GM12865 (cell line): ENCODE results near the gene DOCK6.

Experiments used
- DNase-seq: peaks from one replicate; pipeline ENCODE4 v3.0.0; 2010; ENCODE audit warnings: low read depth
- H3K4me3 ChIP-seq: 2 replicates; pipeline ENCODE4 v1.5.1; 2011; ENCODE audit warnings: mild to moderate bottlenecking, low read depth, low read length, control low read depth
- CTCF ChIP-seq: IDR thresholded peaks from 2 replicates; pipeline ENCODE4 v1.5.1; 2011; ENCODE audit warnings: low read length, control low read depth, low read depth, inconsistent platforms; ENCODE audit not compliant: insufficient read depth; ENCODE audit errors: missing control alignments

The DOCK6 gene

GRCh38 chr19:11240008-11240444, 22.3 kb downstream of the DOCK6 start:
- no peak overlapping the region for H3K4me3 ChIP-seq
- no peak for TF ChIP-seq CTCF
- DNase-seq = no peak

DNA sequence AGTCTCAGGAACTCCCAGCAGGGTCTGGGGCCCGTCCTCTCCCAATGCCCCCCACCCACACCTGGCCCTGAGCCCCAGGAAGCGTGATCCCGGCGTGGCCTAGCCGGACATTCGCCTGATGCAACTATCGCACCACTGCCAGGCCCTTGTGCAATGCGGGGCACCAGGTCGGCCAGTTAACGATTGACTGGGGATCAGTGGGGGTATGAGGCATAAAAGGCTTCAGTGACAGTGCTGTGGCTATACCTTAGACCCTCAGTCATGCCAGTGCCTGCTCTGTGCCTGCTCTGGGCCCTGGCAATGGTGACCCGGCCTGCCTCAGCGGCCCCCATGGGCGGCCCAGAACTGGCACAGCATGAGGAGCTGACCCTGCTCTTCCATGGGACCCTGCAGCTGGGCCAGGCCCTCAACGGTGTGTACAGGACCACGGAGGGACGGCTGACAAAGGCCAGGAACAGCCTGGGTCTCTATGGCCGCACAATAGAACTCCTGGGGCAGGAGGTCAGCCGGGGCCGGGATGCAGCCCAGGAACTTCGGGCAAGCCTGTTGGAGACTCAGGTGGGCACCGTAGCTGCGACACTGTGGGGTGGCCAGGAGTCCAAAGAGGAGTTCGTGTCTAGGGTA, 22.8 kb downstream of the DOCK6 start, which contains the start of gene ANGPTL8:
Gene ANGPTL8, plus strand, starts transcription at position 243 of the 624 bp plus-strand sequence. Its CDS starts 19 bp downstream, at position 262.
- TF ChIP-seq CTCF = no peak
- DNase-seq = no peak
- no peak within 1 kb of the TSS for H3K4me3 ChIP-seq

GRCh38 chr19:11238781-11239376, 23.4 kb downstream of the DOCK6 start:
- DNase-seq = no peak
- no peak for TF ChIP-seq CTCF
- no peak overlapping the region for H3K4me3 ChIP-seq

GRCh38 chr19:11238041-11238440, 24.3 kb downstream of the DOCK6 start:
- no peak for TF ChIP-seq CTCF
- H3K4me3 ChIP-seq = no peak overlapping the region
- no peak for DNase-seq

GRCh38 chr19:11237321-11237720, 25.0 kb downstream of the DOCK6 start:
- no peak overlapping the region for H3K4me3 ChIP-seq
- no peak for DNase-seq
- TF ChIP-seq CTCF = no peak

DNA sequence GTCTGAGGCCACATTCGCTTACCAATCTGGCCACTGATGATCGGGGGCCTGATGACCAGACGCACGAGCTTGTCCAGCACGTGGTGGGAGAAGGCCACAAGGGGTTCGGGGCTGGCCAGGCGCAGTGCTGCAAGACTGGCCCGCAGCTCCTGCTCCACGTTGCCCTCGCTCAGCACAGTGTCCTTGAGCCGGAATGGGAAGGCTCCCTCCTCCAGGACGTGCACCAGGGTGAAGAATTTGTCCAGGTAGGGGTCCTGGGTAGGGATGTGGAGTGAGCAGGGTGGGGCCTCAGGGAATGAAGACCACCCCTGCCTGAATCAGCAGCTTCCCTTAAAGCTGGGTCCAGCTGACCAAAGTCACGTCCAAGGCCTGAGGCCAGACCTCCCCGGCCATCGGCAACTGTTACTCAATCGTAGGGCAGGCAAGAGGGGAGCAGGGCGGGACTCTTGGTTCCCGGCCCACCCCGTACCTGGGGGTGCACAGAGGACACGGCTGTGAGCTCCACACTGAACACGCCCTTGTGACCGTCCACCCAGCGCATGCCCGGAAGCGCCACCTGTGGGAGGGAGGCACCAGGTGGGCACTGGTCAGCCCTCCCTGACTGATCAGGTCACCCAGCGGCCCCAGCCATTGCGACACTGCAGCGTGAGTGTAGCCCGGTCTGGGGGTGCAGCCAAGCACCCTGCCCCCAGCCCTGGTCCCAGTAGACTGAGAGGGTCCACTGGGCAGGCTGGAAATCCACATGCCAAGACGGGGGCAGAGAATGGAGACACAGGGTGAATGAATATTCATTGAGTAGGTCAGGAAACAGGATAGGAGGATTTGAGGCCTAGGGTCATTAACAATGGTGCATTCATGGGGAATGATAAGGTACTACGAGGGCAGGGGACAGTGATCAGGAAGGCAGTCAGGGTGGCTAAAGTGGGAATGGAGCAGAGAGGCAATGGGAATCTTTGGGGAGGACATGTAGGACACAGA, 25.7 kb downstream of the DOCK6 start:
- TF ChIP-seq CTCF = no peak
- no peak for DNase-seq
- H3K4me3 ChIP-seq = no peak overlapping the region
